ENCODE data around the gene KRTAP1-3. TPM values are rescaled to one million over a fixed set of nuclear protein-coding genes. Genes with fewer than 3 reads are reported as not detected.
"Not testable (repeated sequence)": the region's sequence is repeated elsewhere in the genome, so short reads cannot be mapped to it uniquely, and the experiment has no call there.

The KRTAP1-3 gene
- total RNA-seq, 1 experiment from 2014 or later: not detected

GRCh38 chr17:41057547-41057946 lies 22.9 kb upstream of the KRTAP1-3 start:
- ChIA-PET CTCF (interaction anchor here (0.6 kb wide), 1 partner anchor 97 kb away, joined by 4 read pairs; no protein-coding TSS in a partner anchor), POLR2A (ENCODE audit: unreplicated experiment) (no interaction called here)
- Histone ChIP-seq H4K20me1 (ENCODE audit: insufficient read depth) (no peaks in the 10 kb centered on the region), H3K9me2 (ENCODE audit: insufficient read depth) (no peaks in the 10 kb centered on the region), H3K4me1 (replicated peaks; ENCODE audit: insufficient read depth) (peaks cover 42% of the 10 kb centered on the region), H3K27me3 (ENCODE audit: insufficient read depth, low read depth) (no peaks in the 10 kb centered on the region), H3K27ac (no peak overlapping the region), H3K9me3 (ENCODE audit: insufficient read depth, low read depth) (peaks cover 9% of the 10 kb centered on the region; the same call in 1 of the 2 replicates), H3K4me2 (no peak overlapping the region), H2AFZ (no peak overlapping the region), H3F3A (ENCODE audit: insufficient read depth, low read depth) (peaks cover 26% of the 10 kb centered on the region), H3K79me2 (ENCODE audit: low read depth) (no peaks in the 10 kb centered on the region), H3K4me3 (no peak overlapping the region), H3K36me3 (ENCODE audit: low read depth) (0 out of 2 replicates have a peak, but pooled peaks cover 5% of the 10 kb centered on the region)
- BruUV-seq (replicated peaks): no TSS peak
- TF ChIP-seq CTCF (conservative IDR thresholded peaks at IDR 0.05): no peak
- no peak for TF ChIP-seq EZH2 (IDR thresholded peaks at IDR 0.05; ENCODE audit: low read depth)
- intact Hi-C loops (cut with micrococcal nuclease; ENCODE audit: unreplicated experiment): no loop called here
- DNase-seq: no peak

- H3K27me3 ChIP-seq (ENCODE audit: insufficient read depth, low read depth); H3K4me2 ChIP-seq; DNase-seq; BruUV-seq (replicated peaks); H3K4me3 ChIP-seq; H3K36me3 ChIP-seq (ENCODE audit: low read depth); H4K20me1 ChIP-seq (ENCODE audit: insufficient read depth); H3K9me2 ChIP-seq (ENCODE audit: insufficient read depth); H3K27ac ChIP-seq; H3K79me2 ChIP-seq (ENCODE audit: low read depth); H3K9me3 ChIP-seq (ENCODE audit: insufficient read depth, low read depth); H2AFZ ChIP-seq; intact Hi-C loops (cut with micrococcal nuclease; ENCODE audit: unreplicated experiment); POLR2A ChIA-PET (ENCODE audit: unreplicated experiment); CTCF ChIA-PET: not testable (repeated sequence)
- peaks cover 18% of the 10 kb centered on the region for H3F3A ChIP-seq (ENCODE audit: insufficient read depth, low read depth)
- peaks cover 24% of the 10 kb centered on the region for H3K4me1 ChIP-seq (replicated peaks; ENCODE audit: insufficient read depth)
Measured at GRCh38 chr17:41055130-41055529, 20.5 kb upstream of the KRTAP1-3 start, which contains the start of gene KRTAP2-2. Gene KRTAP2-2 (minus strand): TSS chr17:41055230. CDS start chr17:41055211, 19 bp downstream.

- H3K9me3 ChIP-seq (ENCODE audit: insufficient read depth, low read depth); H3K4me2 ChIP-seq; H3K27me3 ChIP-seq (ENCODE audit: insufficient read depth, low read depth); POLR2A ChIA-PET (ENCODE audit: unreplicated experiment); H3K36me3 ChIP-seq (ENCODE audit: low read depth); H3K79me2 ChIP-seq (ENCODE audit: low read depth); H3K9me2 ChIP-seq (ENCODE audit: insufficient read depth); H3K4me3 ChIP-seq; DNase-seq; CTCF ChIA-PET; BruUV-seq (replicated peaks); H4K20me1 ChIP-seq (ENCODE audit: insufficient read depth); H3K27ac ChIP-seq; intact Hi-C loops (cut with micrococcal nuclease; ENCODE audit: unreplicated experiment); H2AFZ ChIP-seq: not testable (repeated sequence)
- peaks cover 21% of the 10 kb centered on the region for H3F3A ChIP-seq (ENCODE audit: insufficient read depth, low read depth)
- peaks cover 27% of the 10 kb centered on the region for H3K4me1 ChIP-seq (replicated peaks; ENCODE audit: insufficient read depth)
Measured at GRCh38 chr17:41054556-41054955, 19.9 kb upstream of the KRTAP1-3 start.

- ChIA-PET POLR2A (ENCODE audit: unreplicated experiment) (no interaction called here), CTCF (no interaction called here)
- intact Hi-C loops (cut with micrococcal nuclease; ENCODE audit: unreplicated experiment): no loop called here
- peaks cover 27% of the 10 kb centered on the region for H3K4me1 ChIP-seq (replicated peaks; ENCODE audit: insufficient read depth)
- H3K4me3 ChIP-seq: no peak overlapping the region
- no peaks in the 10 kb centered on the region for H4K20me1 ChIP-seq (ENCODE audit: insufficient read depth)
- BruUV-seq (replicated peaks): no TSS peak
- H3K27me3 ChIP-seq (ENCODE audit: insufficient read depth, low read depth): no peaks in the 10 kb centered on the region
- 0 out of 2 replicates have a peak, but pooled peaks cover 5% of the 10 kb centered on the region for H3K36me3 ChIP-seq (ENCODE audit: low read depth)
- no peak for DNase-seq
- H3K27ac ChIP-seq: no peak overlapping the region
- peaks cover 23% of the 10 kb centered on the region for H3F3A ChIP-seq (ENCODE audit: insufficient read depth, low read depth)
- H3K4me2 ChIP-seq: no peak overlapping the region
- H3K79me2 ChIP-seq (ENCODE audit: low read depth): no peaks in the 10 kb centered on the region
- H3K9me2 ChIP-seq (ENCODE audit: insufficient read depth): no peaks in the 10 kb centered on the region
- TF ChIP-seq EZH2 (IDR thresholded peaks at IDR 0.05; ENCODE audit: low read depth) (no peak), CTCF (conservative IDR thresholded peaks at IDR 0.05) (no peak)
- peaks cover 9% of the 10 kb centered on the region; the same call in 1 of the 2 replicates for H3K9me3 ChIP-seq (ENCODE audit: insufficient read depth, low read depth)
- no peak overlapping the region for H2AFZ ChIP-seq
Measured at GRCh38 chr17:41054025-41054424, 19.4 kb upstream of the KRTAP1-3 start.

Measured in PC-9 (cell line).